WTC11 (cell line): ENCODE measurements around the gene ATXN7L2. TPM values are rescaled to one million over a fixed set of nuclear protein-coding genes. Genes with fewer than 3 reads are reported as not detected.

ENCODE experiments used
- ATAC-seq: fragments of 200-7000 bp; cut with Tn5 transposase; 2 replicates; pipeline ENCODE4 v1.10.0; 2021; ENCODE audit warnings: mild to moderate bottlenecking, moderate library complexity
- CTCF ChIA-PET: fragments of 300-600 bp; sonication (Branson Sonifier 250); formaldehyde crosslinking; loops from one replicate; lab custom pipeline; 2021; ENCODE audit warnings: antibody characterized with exemption; lab: Charles Lee
- POLR2A ChIA-PET: fragments of 350-600 bp; sonication (Branson Sonifier 250); formaldehyde crosslinking; loops from one replicate; lab custom pipeline; 2021; ENCODE audit warnings: antibody characterized with exemption; lab: Charles Lee
- DNase-seq: peaks from one replicate; pipeline ENCODE4 v3.0.0; 2021; ENCODE audit warnings: low spot score
- H3K27ac Mint-ChIP-seq: 2 replicates; pipeline ENCODE4 v1.8.0; 2021; ENCODE audit warnings: mixed read lengths
- H3K27me3 Mint-ChIP-seq: 2 replicates; pipeline ENCODE4 v1.8.0; 2021; ENCODE audit warnings: low read depth, mild to moderate bottlenecking, moderate library complexity, mixed read lengths
- H3K36me3 Mint-ChIP-seq: 2 replicates; pipeline ENCODE4 v1.8.0; 2021; ENCODE audit warnings: mixed read lengths
- H3K4me1 Mint-ChIP-seq: 2 replicates; pipeline ENCODE4 v1.8.0; 2022; ENCODE audit warnings: mixed read lengths
- H3K4me3 Mint-ChIP-seq: 2 replicates; pipeline ENCODE4 v1.8.0; 2021; ENCODE audit warnings: mild to moderate bottlenecking, moderate library complexity, mixed read lengths
- H3K9me3 Mint-ChIP-seq: 2 replicates; pipeline ENCODE4 v1.8.0; 2021; ENCODE audit warnings: mixed read lengths
- CBFB ChIP-seq: sonication (generic); formaldehyde crosslinking; IDR thresholded peaks from 2 replicates; pipeline ENCODE4 v1.8.1; 2022; ENCODE audit warnings: mild to moderate bottlenecking, low read depth, missing genetic modification reagents
- CREB1 ChIP-seq: sonication (generic); formaldehyde crosslinking; IDR thresholded peaks from 2 replicates; pipeline ENCODE4 v1.8.0; 2023; ENCODE audit warnings: mild to moderate bottlenecking, missing genetic modification reagents
- CREM ChIP-seq: sonication (generic); formaldehyde crosslinking; IDR thresholded peaks from 2 replicates; pipeline ENCODE4 v1.8.1; 2022; ENCODE audit warnings: mild to moderate bottlenecking, missing genetic modification reagents, moderate library complexity
- E2F5 ChIP-seq: sonication (generic); formaldehyde crosslinking; IDR thresholded peaks from 2 replicates; pipeline ENCODE4 v1.8.1; 2022; ENCODE audit warnings: mild to moderate bottlenecking, moderate library complexity, missing genetic modification reagents
- ERG ChIP-seq: fragments of 250-450 bp; sonication (Bioruptor Pico); IDR thresholded peaks from 2 replicates; pipeline ENCODE4 v1.8.0; 2021; ENCODE audit warnings: mild to moderate bottlenecking
- ESRRA ChIP-seq: sonication (generic); formaldehyde crosslinking; IDR thresholded peaks from 2 replicates; pipeline ENCODE4 v1.8.1; 2022; ENCODE audit warnings: mild to moderate bottlenecking, missing genetic modification reagents, borderline replicate concordance
- FOXP1 ChIP-seq: sonication (generic); formaldehyde crosslinking; IDR thresholded peaks from 2 replicates; pipeline ENCODE4 v1.8.0; 2022; ENCODE audit warnings: missing genetic modification reagents, mild to moderate bottlenecking, moderate library complexity, borderline replicate concordance
- HMGA2 ChIP-seq: fragments of 250-450 bp; sonication (Bioruptor Pico); IDR thresholded peaks from 2 replicates; pipeline ENCODE4 v1.4.0; 2021; ENCODE audit warnings: mild to moderate bottlenecking, moderate library complexity
- NFE2L1 ChIP-seq: sonication (generic); formaldehyde crosslinking; IDR thresholded peaks from 2 replicates; pipeline ENCODE4 v1.8.1; 2023; ENCODE audit warnings: missing genetic modification reagents
- NFYB ChIP-seq: sonication (generic); formaldehyde crosslinking; conservative IDR thresholded peaks from 2 replicates; pipeline ENCODE4 v1.8.0; 2022; ENCODE audit warnings: low read depth, missing genetic modification reagents
- TEAD1 ChIP-seq: sonication (generic); formaldehyde crosslinking; IDR thresholded peaks from 2 replicates; pipeline ENCODE4 v1.8.0; 2022; ENCODE audit warnings: mild to moderate bottlenecking, missing genetic modification reagents
- TP53 ChIP-seq: sonication (generic); formaldehyde crosslinking; IDR thresholded peaks from 2 replicates; pipeline ENCODE4 v1.8.1; 2023; ENCODE audit warnings: mild to moderate bottlenecking, missing genetic modification reagents
- ZNF138 ChIP-seq: sonication (generic); formaldehyde crosslinking; conservative IDR thresholded peaks from 2 replicates; pipeline ENCODE4 v1.8.1; 2022; ENCODE audit warnings: mild to moderate bottlenecking, moderate library complexity, missing genetic modification reagents
- total RNA-seq: library from RNA; stranded (reverse); gene quantifications from 3 replicates; pipeline ENCODE4 v1.2.3, GENCODE V29; 2021
- TF ChIP-seq, protein P1 (sequence below): sonication (generic); formaldehyde crosslinking; IDR thresholded peaks from 2 replicates; pipeline ENCODE4 v1.8.0; 2022; ENCODE audit warnings: mild to moderate bottlenecking, missing genetic modification reagents
- TF ChIP-seq, protein P2 (sequence below): sonication (generic); formaldehyde crosslinking; IDR thresholded peaks from 2 replicates; pipeline ENCODE4 v1.8.1; 2022; ENCODE audit warnings: missing genetic modification reagents, borderline replicate concordance
- TF ChIP-seq, protein P3 (sequence below): sonication (generic); formaldehyde crosslinking; IDR thresholded peaks from 2 replicates; pipeline ENCODE4 v1.8.1; 2023; ENCODE audit warnings: mild to moderate bottlenecking, missing genetic modification reagents, moderate library complexity
- TF ChIP-seq, protein P4 (sequence below): fragments of 250-450 bp; sonication (Bioruptor Pico); IDR thresholded peaks from 2 replicates; pipeline ENCODE4 v1.9.0; 2021; ENCODE audit warnings: mild to moderate bottlenecking
- TF ChIP-seq, protein P5 (sequence below): sonication (generic); formaldehyde crosslinking; IDR thresholded peaks from 2 replicates; pipeline ENCODE4 v1.8.1; 2022; ENCODE audit warnings: low read depth, mild to moderate bottlenecking, moderate library complexity, missing genetic modification reagents, borderline replicate concordance
- TF ChIP-seq, protein P6 (sequence below): sonication (generic); formaldehyde crosslinking; IDR thresholded peaks from 2 replicates; pipeline ENCODE4 v1.8.1; 2023; ENCODE audit warnings: mild to moderate bottlenecking, missing genetic modification reagents
- TF ChIP-seq, protein P7 (sequence below): sonication (generic); formaldehyde crosslinking; IDR thresholded peaks from 2 replicates; pipeline ENCODE4 v1.8.1; 2023; ENCODE audit warnings: mild to moderate bottlenecking, moderate library complexity, missing genetic modification reagents

Gene ATXN7L2
- total RNA-seq, 1 experiment from 2014 or later: 11.1 TPM

DNA sequence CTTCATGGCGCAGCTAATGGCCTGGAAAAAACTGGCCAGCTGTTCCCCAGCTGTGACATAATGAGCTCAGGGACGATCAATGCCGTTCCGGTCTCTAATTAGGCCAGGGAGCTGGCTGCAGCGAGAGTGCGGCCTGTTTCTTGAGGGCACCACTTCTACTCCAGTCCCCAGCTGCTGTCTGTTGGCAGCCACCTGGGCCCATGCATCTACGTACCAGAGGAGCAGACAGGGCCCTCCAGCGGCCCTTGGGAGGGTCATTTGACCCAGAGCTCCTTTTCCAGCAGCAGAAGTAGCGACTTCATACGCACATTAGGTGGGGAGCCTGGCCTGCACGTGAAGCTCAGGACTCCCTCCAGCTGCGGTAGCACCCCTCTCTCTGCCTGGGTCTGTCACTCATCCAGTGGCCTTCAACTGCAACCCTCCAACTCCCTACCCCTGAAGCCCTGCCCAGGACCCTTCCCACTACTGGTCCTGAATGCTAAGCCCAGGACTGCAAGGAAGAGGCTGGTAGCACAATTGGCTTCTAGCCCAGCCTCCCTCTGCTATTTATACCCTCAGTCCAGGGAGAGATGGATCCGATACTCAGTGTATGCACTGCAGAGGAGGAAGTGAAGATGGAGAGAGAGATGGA lies 46.9 kb downstream of the ATXN7L2 start:
- ChIA-PET POLR2A (interaction anchor here (1.0 to 1.6 kb wide), 3 partner anchors 36 to 105 kb away, joined by 4 to 5 read pairs (median 4); partner anchors contain the start of gene CYB561D1), CTCF (interaction anchor here (0.8 to 16.4 kb wide), 14 partner anchors 14 to 393 kb away, joined by 3 to 740 read pairs (median 6); partner anchors contain the start of genes AMIGO1, ATXN7L2, CYB561D1 and SORT1)
- TF ChIP-seq, protein P1, sequence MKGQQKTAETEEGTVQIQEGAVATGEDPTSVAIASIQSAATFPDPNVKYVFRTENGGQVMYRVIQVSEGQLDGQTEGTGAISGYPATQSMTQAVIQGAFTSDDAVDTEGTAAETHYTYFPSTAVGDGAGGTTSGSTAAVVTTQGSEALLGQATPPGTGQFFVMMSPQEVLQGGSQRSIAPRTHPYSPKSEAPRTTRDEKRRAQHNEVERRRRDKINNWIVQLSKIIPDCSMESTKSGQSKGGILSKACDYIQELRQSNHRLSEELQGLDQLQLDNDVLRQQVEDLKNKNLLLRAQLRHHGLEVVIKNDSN (CRISPR knock-in tag): no peak
- TF ChIP-seq CREM: no peak
- no peak for TF ChIP-seq ESRRA (CRISPR knock-in tag)
- TF ChIP-seq, protein P2, sequence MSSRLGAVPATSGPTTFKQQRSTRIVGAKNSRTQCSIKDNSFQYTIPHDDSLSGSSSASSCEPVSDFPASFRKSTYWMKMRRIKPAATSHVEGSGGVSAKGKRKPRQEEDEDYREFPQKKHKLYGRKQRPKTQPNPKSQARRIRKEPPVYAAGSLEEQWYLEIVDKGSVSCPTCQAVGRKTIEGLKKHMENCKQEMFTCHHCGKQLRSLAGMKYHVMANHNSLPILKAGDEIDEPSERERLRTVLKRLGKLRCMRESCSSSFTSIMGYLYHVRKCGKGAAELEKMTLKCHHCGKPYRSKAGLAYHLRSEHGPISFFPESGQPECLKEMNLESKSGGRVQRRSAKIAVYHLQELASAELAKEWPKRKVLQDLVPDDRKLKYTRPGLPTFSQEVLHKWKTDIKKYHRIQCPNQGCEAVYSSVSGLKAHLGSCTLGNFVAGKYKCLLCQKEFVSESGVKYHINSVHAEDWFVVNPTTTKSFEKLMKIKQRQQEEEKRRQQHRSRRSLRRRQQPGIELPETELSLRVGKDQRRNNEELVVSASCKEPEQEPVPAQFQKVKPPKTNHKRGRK (CRISPR knock-in tag): no peak
- TF ChIP-seq, protein P3, sequence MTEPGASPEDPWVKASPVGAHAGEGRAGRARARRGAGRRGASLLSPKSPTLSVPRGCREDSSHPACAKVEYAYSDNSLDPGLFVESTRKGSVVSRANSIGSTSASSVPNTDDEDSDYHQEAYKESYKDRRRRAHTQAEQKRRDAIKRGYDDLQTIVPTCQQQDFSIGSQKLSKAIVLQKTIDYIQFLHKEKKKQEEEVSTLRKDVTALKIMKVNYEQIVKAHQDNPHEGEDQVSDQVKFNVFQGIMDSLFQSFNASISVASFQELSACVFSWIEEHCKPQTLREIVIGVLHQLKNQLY (CRISPR knock-in tag): no peak
- no peak for TF ChIP-seq FOXP1 (CRISPR knock-in tag)
- TF ChIP-seq CBFB: no peak
- no peak for TF ChIP-seq HMGA2
- no peak for TF ChIP-seq ERG (CRISPR knock-in tag)
- TF ChIP-seq CREB1 (CRISPR knock-in tag): no peak
- no peak for TF ChIP-seq E2F5 (CRISPR knock-in tag)
- no peak for TF ChIP-seq TP53
- TF ChIP-seq, protein P4, sequence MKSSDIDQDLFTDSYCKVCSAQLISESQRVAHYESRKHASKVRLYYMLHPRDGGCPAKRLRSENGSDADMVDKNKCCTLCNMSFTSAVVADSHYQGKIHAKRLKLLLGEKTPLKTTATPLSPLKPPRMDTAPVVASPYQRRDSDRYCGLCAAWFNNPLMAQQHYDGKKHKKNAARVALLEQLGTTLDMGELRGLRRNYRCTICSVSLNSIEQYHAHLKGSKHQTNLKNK: no peak
- TF ChIP-seq, protein P5, sequence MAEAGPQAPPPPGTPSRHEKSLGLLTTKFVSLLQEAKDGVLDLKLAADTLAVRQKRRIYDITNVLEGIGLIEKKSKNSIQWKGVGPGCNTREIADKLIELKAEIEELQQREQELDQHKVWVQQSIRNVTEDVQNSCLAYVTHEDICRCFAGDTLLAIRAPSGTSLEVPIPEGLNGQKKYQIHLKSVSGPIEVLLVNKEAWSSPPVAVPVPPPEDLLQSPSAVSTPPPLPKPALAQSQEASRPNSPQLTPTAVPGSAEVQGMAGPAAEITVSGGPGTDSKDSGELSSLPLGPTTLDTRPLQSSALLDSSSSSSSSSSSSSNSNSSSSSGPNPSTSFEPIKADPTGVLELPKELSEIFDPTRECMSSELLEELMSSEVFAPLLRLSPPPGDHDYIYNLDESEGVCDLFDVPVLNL (CRISPR knock-in tag): no peak
- TF ChIP-seq NFE2L1: no peak
- TF ChIP-seq NFYB (CRISPR knock-in tag): no peak
- no peak overlapping the region for H3K27ac Mint-ChIP-seq
- H3K4me3 Mint-ChIP-seq: no peak overlapping the region
- no peak for ATAC-seq
- H3K27me3 Mint-ChIP-seq: peaks cover 8% of the 10 kb centered on the region
- H3K4me1 Mint-ChIP-seq: peaks cover 10% of the 10 kb centered on the region
- no peak for DNase-seq
- no peaks in the 10 kb centered on the region for H3K36me3 Mint-ChIP-seq
- H3K9me3 Mint-ChIP-seq: no peaks in the 10 kb centered on the region

- TF ChIP-seq, protein P6, sequence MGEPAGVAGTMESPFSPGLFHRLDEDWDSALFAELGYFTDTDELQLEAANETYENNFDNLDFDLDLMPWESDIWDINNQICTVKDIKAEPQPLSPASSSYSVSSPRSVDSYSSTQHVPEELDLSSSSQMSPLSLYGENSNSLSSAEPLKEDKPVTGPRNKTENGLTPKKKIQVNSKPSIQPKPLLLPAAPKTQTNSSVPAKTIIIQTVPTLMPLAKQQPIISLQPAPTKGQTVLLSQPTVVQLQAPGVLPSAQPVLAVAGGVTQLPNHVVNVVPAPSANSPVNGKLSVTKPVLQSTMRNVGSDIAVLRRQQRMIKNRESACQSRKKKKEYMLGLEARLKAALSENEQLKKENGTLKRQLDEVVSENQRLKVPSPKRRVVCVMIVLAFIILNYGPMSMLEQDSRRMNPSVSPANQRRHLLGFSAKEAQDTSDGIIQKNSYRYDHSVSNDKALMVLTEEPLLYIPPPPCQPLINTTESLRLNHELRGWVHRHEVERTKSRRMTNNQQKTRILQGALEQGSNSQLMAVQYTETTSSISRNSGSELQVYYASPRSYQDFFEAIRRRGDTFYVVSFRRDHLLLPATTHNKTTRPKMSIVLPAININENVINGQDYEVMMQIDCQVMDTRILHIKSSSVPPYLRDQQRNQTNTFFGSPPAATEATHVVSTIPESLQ (CRISPR knock-in tag): no peak
- TF ChIP-seq TEAD1 (CRISPR knock-in tag) (no peak), ZNF138 (CRISPR knock-in tag) (no peak)
- TF ChIP-seq, protein P7, sequence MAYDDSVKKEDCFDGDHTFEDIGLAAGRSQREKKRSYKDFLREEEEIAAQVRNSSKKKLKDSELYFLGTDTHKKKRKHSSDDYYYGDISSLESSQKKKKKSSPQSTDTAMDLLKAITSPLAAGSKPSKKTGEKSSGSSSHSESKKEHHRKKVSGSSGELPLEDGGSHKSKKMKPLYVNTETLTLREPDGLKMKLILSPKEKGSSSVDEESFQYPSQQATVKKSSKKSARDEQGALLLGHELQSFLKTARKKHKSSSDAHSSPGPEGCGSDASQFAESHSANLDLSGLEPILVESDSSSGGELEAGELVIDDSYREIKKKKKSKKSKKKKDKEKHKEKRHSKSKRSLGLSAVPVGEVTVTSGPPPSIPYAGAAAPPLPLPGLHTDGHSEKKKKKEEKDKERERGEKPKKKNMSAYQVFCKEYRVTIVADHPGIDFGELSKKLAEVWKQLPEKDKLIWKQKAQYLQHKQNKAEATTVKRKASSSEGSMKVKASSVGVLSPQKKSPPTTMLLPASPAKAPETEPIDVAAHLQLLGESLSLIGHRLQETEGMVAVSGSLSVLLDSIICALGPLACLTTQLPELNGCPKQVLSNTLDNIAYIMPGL: no peak
- Mint-ChIP-seq H3K4me1 (peaks cover 10% of the 10 kb centered on the region), H3K27me3 (peaks cover 8% of the 10 kb centered on the region), H3K9me3 (no peaks in the 10 kb centered on the region), H3K4me3 (no peak overlapping the region), H3K27ac (no peak overlapping the region), H3K36me3 (no peaks in the 10 kb centered on the region)
- no peak for ATAC-seq
- POLR2A ChIA-PET: interaction anchor here (1.1 to 2.0 kb wide), 2 partner anchors 31 to 41 kb away, joined by 3 to 6 read pairs; no protein-coding TSS in a partner anchor
- CTCF ChIA-PET: interaction anchor here (0.6 to 16.4 kb wide), 18 partner anchors 11 to 926 kb away, joined by 3 to 740 read pairs (median 18); partner anchors contain the start of genes AMIGO1, ATXN7L2, CYB561D1 and GNAI3
- no peak for DNase-seq
Observed at GRCh38 chr1:109531380-109531779, 47.7 kb downstream of the ATXN7L2 start.
